Measurements from ENCODE around the gene RDH13.

RDH13 gene

DNA sequence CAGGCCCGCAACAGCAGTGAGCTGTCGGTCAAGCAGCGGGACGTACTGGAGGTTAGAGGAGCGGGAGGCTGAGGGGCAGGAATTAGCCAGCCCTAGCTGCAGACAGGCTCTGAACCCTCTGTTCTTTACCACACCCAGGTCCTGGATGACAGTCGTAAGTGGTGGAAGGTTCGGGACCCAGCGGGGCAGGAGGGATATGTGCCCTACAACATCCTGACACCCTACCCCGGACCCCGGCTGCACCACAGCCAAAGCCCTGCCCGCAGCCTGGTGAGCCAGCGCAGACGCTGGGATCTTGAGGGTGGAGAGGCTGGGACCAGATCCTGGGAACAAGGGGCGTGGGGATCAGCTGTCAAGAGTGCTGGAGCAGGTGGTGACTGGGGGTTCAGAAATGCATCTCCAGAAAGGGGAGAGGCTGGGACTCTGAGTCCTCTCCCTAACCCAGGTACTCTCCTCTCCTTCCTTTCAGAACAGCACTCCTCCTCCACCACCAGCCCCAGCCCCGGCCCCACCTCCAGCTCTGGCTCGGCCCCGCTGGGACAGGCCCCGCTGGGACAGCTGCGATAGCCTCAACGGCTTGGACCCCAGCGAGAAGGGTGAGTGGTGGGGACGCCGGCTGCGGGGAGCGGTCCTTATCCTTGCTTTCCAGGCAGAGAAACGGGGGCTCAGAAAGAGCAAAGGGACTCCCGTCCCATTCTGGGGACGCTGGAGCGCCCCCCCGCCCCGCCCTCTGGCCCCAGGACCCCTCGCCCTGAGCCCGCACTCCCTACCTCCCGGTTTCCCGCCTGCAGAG lies 23.2 kb upstream of the RDH13 start:
- Histone ChIP-seq H3K4me3 (peak overlapping the region; percentile 43 to 57), H3K36me3 (peaks cover 8 to 17% (median 10%) of the 10 kb centered on the region in 3 donors), H3K4me1 (peaks cover 0 to 41% (median 35%) of the 10 kb centered on the region in 4 donors), H3K9me3 (no peaks in the 10 kb centered on the region), H3K27ac (peak overlapping the region in 1 of 2 donors; percentile 33), H3K27me3 (peaks cover 20 to 65% of the 10 kb centered on the region in 2 donors)
- TF ChIP-seq, protein P1, sequence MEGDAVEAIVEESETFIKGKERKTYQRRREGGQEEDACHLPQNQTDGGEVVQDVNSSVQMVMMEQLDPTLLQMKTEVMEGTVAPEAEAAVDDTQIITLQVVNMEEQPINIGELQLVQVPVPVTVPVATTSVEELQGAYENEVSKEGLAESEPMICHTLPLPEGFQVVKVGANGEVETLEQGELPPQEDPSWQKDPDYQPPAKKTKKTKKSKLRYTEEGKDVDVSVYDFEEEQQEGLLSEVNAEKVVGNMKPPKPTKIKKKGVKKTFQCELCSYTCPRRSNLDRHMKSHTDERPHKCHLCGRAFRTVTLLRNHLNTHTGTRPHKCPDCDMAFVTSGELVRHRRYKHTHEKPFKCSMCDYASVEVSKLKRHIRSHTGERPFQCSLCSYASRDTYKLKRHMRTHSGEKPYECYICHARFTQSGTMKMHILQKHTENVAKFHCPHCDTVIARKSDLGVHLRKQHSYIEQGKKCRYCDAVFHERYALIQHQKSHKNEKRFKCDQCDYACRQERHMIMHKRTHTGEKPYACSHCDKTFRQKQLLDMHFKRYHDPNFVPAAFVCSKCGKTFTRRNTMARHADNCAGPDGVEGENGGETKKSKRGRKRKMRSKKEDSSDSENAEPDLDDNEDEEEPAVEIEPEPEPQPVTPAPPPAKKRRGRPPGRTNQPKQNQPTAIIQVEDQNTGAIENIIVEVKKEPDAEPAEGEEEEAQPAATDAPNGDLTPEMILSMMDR (IDR thresholded peaks at IDR 0.05): no peak
- no peak for DNase-seq
- intact Hi-C loops (cut with DNase I; ENCODE audit: low total_unique reads): no loop called here

DNA sequence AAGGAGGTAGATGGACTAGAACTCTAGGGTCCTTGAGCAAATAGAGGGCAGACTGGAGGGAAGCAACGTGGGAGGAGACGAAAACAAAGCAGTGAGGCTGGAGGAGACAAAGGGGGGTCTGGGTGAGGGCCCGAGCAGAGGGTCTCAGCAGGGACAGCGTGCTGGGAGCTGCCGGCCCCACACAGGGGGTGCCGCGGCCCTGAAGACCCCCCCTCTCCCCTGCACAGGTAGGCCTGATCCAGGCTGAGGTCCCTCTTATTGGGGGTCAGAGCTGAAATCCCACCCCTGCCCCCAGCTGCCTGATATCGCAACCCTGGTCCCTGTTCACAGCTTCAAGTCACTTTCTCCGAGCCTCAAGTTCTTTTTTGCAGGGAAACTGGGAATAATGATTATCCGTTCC lies 21.5 kb upstream of the RDH13 start:
- intact Hi-C loops (cut with DNase I; ENCODE audit: low total_unique reads): no loop called here
- TF ChIP-seq, protein P1 (IDR thresholded peaks at IDR 0.05): no peak
- Histone ChIP-seq H3K27me3 (peaks cover 21 to 82% of the 10 kb centered on the region in 2 donors), H3K4me1 (peaks cover 0 to 54% (median 41%) of the 10 kb centered on the region in 4 donors), H3K9me3 (no peaks in the 10 kb centered on the region), H3K36me3 (peaks cover 0 to under 1% (median 0%) of the 10 kb centered on the region in 3 donors), H3K27ac (no peak overlapping the region), H3K4me3 (no peak overlapping the region)
- no peak for DNase-seq

DNA sequence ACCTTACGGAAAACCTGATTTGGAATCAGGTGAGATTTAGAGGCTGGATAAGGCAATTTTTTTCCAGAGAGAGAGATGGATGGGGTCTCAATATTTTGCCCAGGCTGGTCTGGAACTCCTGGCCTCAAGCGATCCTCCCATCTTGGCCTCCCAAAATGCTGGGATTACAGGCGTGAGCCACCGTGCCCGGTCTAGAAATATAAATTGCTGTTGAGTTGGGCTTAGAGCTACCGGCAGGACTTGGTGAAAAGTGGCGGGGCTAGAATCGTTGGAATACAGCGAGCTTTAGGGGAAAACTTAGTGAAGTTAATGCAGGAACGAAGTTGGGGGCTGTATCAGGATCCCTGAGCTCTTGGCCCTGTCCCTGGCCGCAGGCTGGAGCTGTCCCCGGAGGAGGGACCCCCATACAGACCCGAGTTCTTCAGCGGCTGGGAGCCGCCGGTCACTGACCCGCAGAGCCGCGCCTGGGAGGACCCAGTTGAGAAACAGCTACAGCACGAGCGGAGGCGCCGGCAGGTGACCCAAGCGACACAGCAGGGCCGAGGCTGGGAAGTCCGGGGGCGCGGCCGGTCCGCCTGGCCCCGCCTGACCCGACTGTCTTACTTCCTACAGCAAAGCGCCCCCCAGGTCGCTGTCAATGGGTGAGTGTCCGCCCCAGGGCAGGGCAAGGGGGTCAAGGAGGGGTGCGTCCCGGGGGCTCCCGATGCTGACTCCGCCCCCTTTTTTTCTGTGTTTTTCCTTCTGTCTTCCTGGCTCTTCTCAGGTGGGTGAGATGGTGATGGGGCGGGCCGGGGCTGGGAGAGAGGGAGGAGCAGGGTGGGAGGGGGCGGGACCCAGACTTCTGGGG lies 20.3 kb upstream of the RDH13 start:
- no peaks in the 10 kb centered on the region for H3K9me3 ChIP-seq
- H3K27me3 ChIP-seq: peaks cover 21 to 89% of the 10 kb centered on the region in 2 donors
- H3K4me1 ChIP-seq: peaks cover 0 to 50% (median 39%) of the 10 kb centered on the region in 4 donors
- H3K27ac ChIP-seq: no peak overlapping the region
- no peak for DNase-seq
- no peaks in the 10 kb centered on the region for H3K36me3 ChIP-seq
- TF ChIP-seq, protein P1 (IDR thresholded peaks at IDR 0.05): no peak
- H3K4me3 ChIP-seq: no peak overlapping the region
- intact Hi-C loops (cut with DNase I; ENCODE audit: low total_unique reads): no loop called here

DNA sequence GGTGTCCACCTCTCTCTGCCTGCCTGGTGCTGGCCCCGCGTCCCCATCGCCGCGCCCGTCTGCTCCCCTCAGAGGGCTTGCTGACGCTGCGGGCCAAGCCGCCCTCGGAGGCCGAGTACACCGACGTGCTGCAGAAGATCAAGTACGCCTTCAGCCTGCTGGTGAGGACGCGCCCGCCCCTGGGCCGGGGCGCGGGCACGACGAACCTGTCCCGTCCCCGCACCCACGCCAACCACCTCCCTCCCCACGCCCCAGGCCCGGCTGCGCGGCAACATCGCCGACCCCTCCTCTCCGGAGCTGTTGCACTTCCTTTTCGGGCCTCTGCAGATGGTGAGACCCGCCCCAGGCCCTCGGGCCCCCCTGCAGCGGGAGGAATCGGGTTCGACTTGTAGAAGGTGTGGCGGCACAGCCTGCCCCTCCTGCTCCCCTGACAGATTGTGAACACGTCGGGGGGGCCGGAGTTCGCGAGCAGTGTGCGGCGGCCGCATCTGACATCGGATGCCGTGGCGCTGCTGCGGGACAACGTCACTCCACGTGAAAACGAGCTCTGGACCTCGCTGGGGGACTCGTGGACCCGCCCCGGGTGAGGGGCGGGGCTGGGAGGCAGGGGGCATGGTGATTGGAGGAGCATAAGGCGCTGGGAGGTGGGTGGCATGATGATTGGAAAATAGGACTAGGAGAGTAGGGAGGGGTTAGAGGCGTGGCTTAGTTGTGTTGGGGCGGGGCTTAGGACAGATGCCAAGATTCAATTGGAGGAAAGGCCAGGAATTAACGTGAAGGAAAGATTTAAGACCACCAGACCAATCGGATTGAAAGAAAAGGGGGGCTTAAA lies 19.3 kb upstream of the RDH13 start:
- Histone ChIP-seq H3K27ac (no peak overlapping the region), H3K36me3 (no peaks in the 10 kb centered on the region), H3K27me3 (peaks cover 21 to 92% of the 10 kb centered on the region in 2 donors), H3K9me3 (no peaks in the 10 kb centered on the region), H3K4me3 (peak overlapping the region; percentile 24 to 53), H3K4me1 (peaks cover 0 to 40% (median 30%) of the 10 kb centered on the region in 4 donors)
- intact Hi-C loops (cut with DNase I; ENCODE audit: low total_unique reads): no loop called here
- DNase-seq: no peak
- TF ChIP-seq, protein P1 (IDR thresholded peaks at IDR 0.05): no peak

- Histone ChIP-seq H3K4me1 (peaks cover 0 to 35% (median 25%) of the 10 kb centered on the region in 4 donors), H3K4me3 (peak overlapping the region; percentile 24 to 53), H3K36me3 (no peaks in the 10 kb centered on the region), H3K27me3 (peaks cover 21 to 92% of the 10 kb centered on the region in 2 donors), H3K9me3 (no peaks in the 10 kb centered on the region), H3K27ac (no peak overlapping the region)
- TF ChIP-seq, protein P1 (IDR thresholded peaks at IDR 0.05): no peak
- DNase-seq: no peak
- intact Hi-C loops (cut with DNase I; ENCODE audit: low total_unique reads): no loop called here
Measured at GRCh38 chr19:55081770-55082019, 18.7 kb upstream of the RDH13 start.

Data from tibial artery (tissue), 4 donors.